Nephron (organoid): ENCODE measurements around the gene IGF1R.

Experiments
- H3K27ac Mint-ChIP-seq, 3 experiments: 2 replicates each; pipeline ENCODE4 v1.8.0; 2020; ENCODE audit warnings: mixed read lengths in 3 of 3, mild to moderate bottlenecking in 2 of 3, moderate library complexity in 1 of 3
- H3K27me3 Mint-ChIP-seq: 2 replicates; pipeline ENCODE4 v1.8.0; 2021; ENCODE audit warnings: low read depth, mild to moderate bottlenecking, moderate library complexity, mixed read lengths
- H3K36me3 Mint-ChIP-seq: 2 replicates; pipeline ENCODE4 v1.8.0; 2020; ENCODE audit warnings: low read depth, mixed read lengths
- H3K4me1 Mint-ChIP-seq: 2 replicates; pipeline ENCODE4 v1.8.0; 2020; ENCODE audit warnings: mixed read lengths
- H3K4me3 Mint-ChIP-seq, 3 experiments: 2 replicates each; pipeline ENCODE4 v1.8.0; 2020; ENCODE audit warnings: mild to moderate bottlenecking in 3 of 3, mixed read lengths in 3 of 3, moderate library complexity in 2 of 3
- H3K9me3 Mint-ChIP-seq: 2 replicates; pipeline ENCODE4 v1.8.0; 2020; ENCODE audit warnings: mixed read lengths
- CTCF ChIP-seq, 3 experiments: fragments of 200-600 bp; sonication (generic); IDR thresholded peaks; one replicate each; pipeline ENCODE4 v1.5.0; 2021; ENCODE audit warnings: antibody characterized with exemption in 3 of 3; ENCODE audit not compliant: unreplicated experiment in 3 of 3

The IGF1R gene

DNA sequence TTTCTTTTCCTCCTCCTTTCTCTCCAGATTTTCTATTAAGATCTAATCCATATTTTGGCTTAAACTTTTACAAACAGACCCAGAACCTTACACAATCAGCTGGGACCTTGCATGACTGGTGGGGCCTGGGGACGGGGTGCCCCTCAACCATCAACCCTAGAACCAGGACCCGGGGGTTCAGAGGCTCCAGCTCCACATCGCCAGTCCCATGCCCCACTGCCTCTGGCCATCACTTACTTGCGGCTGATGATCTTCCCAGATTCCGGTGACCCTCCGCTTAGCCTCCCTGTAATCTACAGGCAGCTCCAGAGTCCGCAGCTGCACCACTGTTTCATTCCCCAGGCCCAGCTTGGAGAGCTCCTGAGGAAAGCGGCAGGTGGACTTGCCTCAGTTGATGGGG, 322.5 kb downstream of the IGF1R start:
- Mint-ChIP-seq H3K9me3 (no peaks in the 10 kb centered on the region), H3K4me1 (peaks cover 9% of the 10 kb centered on the region), H3K27ac (no peak overlapping the region), H3K36me3 (no peaks in the 10 kb centered on the region), H3K27me3 (no peaks in the 10 kb centered on the region), H3K4me3 (no peak overlapping the region)
- TF ChIP-seq CTCF (IDR thresholded peaks at IDR 0.05; ENCODE audit: unreplicated experiment in 3 of 3) = no peak

DNA sequence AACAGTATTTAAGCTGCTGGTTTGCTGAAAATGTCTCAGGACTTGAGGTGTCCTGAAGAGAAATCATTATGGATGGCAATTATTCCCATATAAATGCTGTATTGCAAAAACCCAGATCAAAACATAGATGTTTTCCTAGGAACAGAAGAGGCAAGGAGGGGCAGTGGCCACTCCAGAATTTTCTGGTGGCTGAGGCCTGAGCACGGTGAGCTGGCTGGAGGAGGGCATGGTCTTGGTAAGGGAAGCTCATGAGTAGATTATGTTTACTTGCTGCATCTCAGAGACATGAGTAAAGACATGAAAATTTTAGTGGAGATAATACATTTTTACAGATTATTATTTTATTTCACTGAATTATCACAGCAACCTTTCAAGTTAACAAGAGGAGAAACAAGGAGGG, 328.2 kb downstream of the IGF1R start:
- Mint-ChIP-seq H3K27me3 (no peaks in the 10 kb centered on the region), H3K9me3 (peaks cover 4% of the 10 kb centered on the region), H3K4me3 (no peak overlapping the region), H3K36me3 (no peaks in the 10 kb centered on the region), H3K4me1 (peaks cover 7% of the 10 kb centered on the region), H3K27ac (peak overlapping the region in 2 of 3 experiments; percentile 13 to 42)
- no peak for TF ChIP-seq CTCF (IDR thresholded peaks at IDR 0.05; ENCODE audit: unreplicated experiment in 3 of 3)

DNA sequence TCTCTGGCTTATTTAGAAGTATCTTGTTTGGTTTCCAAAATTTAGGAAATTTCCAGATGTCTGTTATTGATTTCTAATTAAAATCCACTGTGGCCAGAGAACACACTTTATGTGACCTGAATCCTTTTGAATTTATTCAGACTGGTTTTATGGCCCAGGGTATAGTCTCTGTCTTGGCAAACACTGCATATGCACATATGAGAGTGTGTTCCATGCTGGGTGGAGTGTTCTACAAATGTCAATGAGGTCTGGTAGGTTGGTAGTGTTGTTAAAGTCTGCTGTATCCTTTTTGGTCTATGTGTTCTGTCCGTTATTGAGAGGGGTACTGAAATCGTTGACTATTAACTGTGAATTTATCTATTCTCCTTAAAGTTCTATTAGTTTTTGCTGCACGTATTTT, 329.1 kb downstream of the IGF1R start:
- H3K4me3 Mint-ChIP-seq = no peak overlapping the region
- no peak for TF ChIP-seq CTCF (IDR thresholded peaks at IDR 0.05; ENCODE audit: unreplicated experiment in 3 of 3)
- H3K9me3 Mint-ChIP-seq = peaks cover 4% of the 10 kb centered on the region
- H3K27me3 Mint-ChIP-seq = no peaks in the 10 kb centered on the region
- H3K27ac Mint-ChIP-seq = no peak overlapping the region
- peaks cover 15% of the 10 kb centered on the region for H3K4me1 Mint-ChIP-seq
- no peaks in the 10 kb centered on the region for H3K36me3 Mint-ChIP-seq

- Mint-ChIP-seq H3K4me3 (no peak overlapping the region), H3K27ac (no peak overlapping the region)
These were observed 329.8 kb downstream of the IGF1R start for GRCh38 chr15:98978153-98978552.

GRCh38 chr15:98980899-98981228, 332.5 kb downstream of the IGF1R start:
- Mint-ChIP-seq H3K9me3 (peaks cover 7% of the 10 kb centered on the region), H3K4me3 (no peak overlapping the region), H3K27me3 (no peaks in the 10 kb centered on the region), H3K27ac (no peak overlapping the region), H3K36me3 (no peaks in the 10 kb centered on the region), H3K4me1 (peaks cover 20% of the 10 kb centered on the region)
- no peak for TF ChIP-seq CTCF (IDR thresholded peaks at IDR 0.05; ENCODE audit: unreplicated experiment in 3 of 3)

More at GRCh38 chr15:98978153-98978552, 329.8 kb downstream of the IGF1R start:
- Mint-ChIP-seq H3K27me3 (no peaks in the 10 kb centered on the region), H3K9me3 (peaks cover 4% of the 10 kb centered on the region), H3K4me1 (peaks cover 15% of the 10 kb centered on the region), H3K36me3 (no peaks in the 10 kb centered on the region)
- TF ChIP-seq CTCF (IDR thresholded peaks at IDR 0.05; ENCODE audit: unreplicated experiment in 3 of 3) = no peak

GRCh38 chr15:98981851-98982722, 333.7 kb downstream of the IGF1R start:
- Mint-ChIP-seq H3K4me1 (peaks cover 20% of the 10 kb centered on the region), H3K27me3 (no peaks in the 10 kb centered on the region), H3K27ac (peak overlapping the region in 1 of 3 experiments; percentile 7), H3K4me3 (no peak overlapping the region), H3K36me3 (peaks cover 4% of the 10 kb centered on the region), H3K9me3 (peaks cover 15% of the 10 kb centered on the region)
- TF ChIP-seq CTCF (IDR thresholded peaks at IDR 0.05; ENCODE audit: unreplicated experiment in 3 of 3) = no peak
